Measurements from ENCODE around the gene MORN3. TPM values are rescaled to one million over a fixed set of nuclear protein-coding genes. Genes with fewer than 3 reads are reported as not detected.

Gene MORN3
- total and polyA plus RNA-seq, 9 of the 15 experiments (the other 6 are each of a cell fraction or from before 2014, with no cell fraction given): 0.09 to 0.27 (median 0.20) TPM

GRCh38 chr12:121626087-121626852 is 43.2 kb downstream of the MORN3 start, which contains the start of gene ORAI1 (continued):
- TF ChIP-seq REST (IDR thresholded peaks at IDR 0.05; ENCODE audit: borderline replicate concordance) (peak; percentile 89), REST (CRISPR knock-in tag; IDR thresholded peaks at IDR 0.05; ENCODE audit: low read depth) (no peak; the same call in 1 of the 2 replicates), NR4A1 (CRISPR knock-in tag; IDR thresholded peaks at IDR 0.05) (no peak; the same call in 1 of the 2 replicates), NR4A1 (tag; IDR thresholded peaks at IDR 0.05) (peak; percentile 42; the same call in 1 of the 2 replicates), ZNF212 (CRISPR knock-in tag; IDR thresholded peaks at IDR 0.05) (peak; percentile 57; the same call in 1 of the 2 replicates), KAT8 (IDR thresholded peaks at IDR 0.05; ENCODE audit: low read depth) (no peak), ZNF407 (IDR thresholded peaks at IDR 0.05; ENCODE audit: low read depth) (no peak), POLR2A (conservative IDR thresholded peaks at IDR 0.05) (peak; percentile 56), ETS2 (tag; IDR thresholded peaks at IDR 0.05; ENCODE audit: borderline replicate concordance, poor library complexity, severe bottlenecking) (no peak), FOXJ2 (tag; IDR thresholded peaks at IDR 0.05) (0 out of 2 replicates have a peak, but pooled peaks have one; percentile 42), U2AF2 (optimal IDR thresholded peaks at IDR 0.05; ENCODE audit: low read depth, low read length) (no peak)
